Sigmoid colon (tissue), 7 donors: ENCODE data around the gene KLHL12. TPM values are rescaled to one million over a fixed set of nuclear protein-coding genes. Genes with fewer than 3 reads are reported as not detected.

ENCODE experiments used
- DNase-seq: peaks from one replicate; pipeline ENCODE4 v3.0.0-alpha.2; 2019
- H3K27ac ChIP-seq, 4 donors: fragments of 200-600 bp; sonication (generic); one replicate each; pipeline ENCODE4 v1.5.1; 2016 to 2019; ENCODE audit warnings: mild to moderate bottlenecking in 1 of 4
- H3K27me3 ChIP-seq, 3 donors: fragments of 200-600 bp; sonication (generic); one replicate each; pipeline ENCODE4 v1.5.1; 2019; ENCODE audit warnings: mild to moderate bottlenecking in 1 of 3
- H3K36me3 ChIP-seq, 4 donors: fragments of 200-600 bp; sonication (generic); one replicate each; pipeline ENCODE4 v1.5.1; 2016 to 2019
- H3K4me1 ChIP-seq, 4 donors: fragments of 200-600 bp; sonication (generic); one replicate each; pipeline ENCODE4 v1.5.1; 2017 to 2019
- H3K4me3 ChIP-seq, 4 donors: fragments of 200-600 bp; sonication (generic); one replicate each; pipeline ENCODE4 v1.5.1; 2017 to 2019; ENCODE audit warnings: mild to moderate bottlenecking in 2 of 4, moderate library complexity in 1 of 4
- H3K9me3 ChIP-seq, 4 donors: fragments of 200-600 bp in 3 of 4; sonication (generic) in 3 of 4; one replicate each; pipeline versions ENCODE4 v1.5.1 to v1.6.1; 2013 to 2019
- CTCF ChIP-seq, 4 experiments: fragments of 450-650 bp in 3 of 4; fragments of 200-600 bp in 1 of 4; IDR thresholded peaks; one replicate each; pipeline ENCODE4 v1.5.1; 2016 to 2019; ENCODE audit warnings: antibody characterized with exemption in 4 of 4, mild to moderate bottlenecking in 3 of 4, moderate library complexity in 2 of 4
- EP300 ChIP-seq, 4 donors: sonication (generic); formaldehyde crosslinking; IDR thresholded peaks; one replicate each; pipeline ENCODE4 v1.6.1; 2017; ENCODE audit warnings: antibody characterized with exemption in 4 of 4
- POLR2A ChIP-seq, 2 donors: fragments of 450-650 bp; IDR thresholded peaks; one replicate each; pipeline ENCODE4 v1.6.1; 2016; ENCODE audit warnings: antibody characterized with exemption in 2 of 2, mild to moderate bottlenecking in 2 of 2, moderate library complexity in 2 of 2
- POLR2AphosphoS5 ChIP-seq, 4 donors: sonication (generic); formaldehyde crosslinking; IDR thresholded peaks; one replicate each; pipeline ENCODE4 v1.6.1; 2017; ENCODE audit warnings: antibody characterized with exemption in 4 of 4
- WGBS, 2 donors: extraction: QIAGEN DNeasy Blood & Tissue Kit; methylation state at CpG; one replicate each; pipeline ENCODE4 v1.1.7; 2013; 5-methylcytosine and 5-hydroxymethylcytosine counted together
- intact Hi-C: fragments of 100-400 bp; cut with DNase I; formaldehyde crosslinking; loops from one replicate; pipeline ENCODE4 v1.15.1; 2023
- polyA plus RNA-seq, 3 donors: library from polyadenylated mRNA; stranded (reverse); fragments of 200-250 nt; gene quantifications; one replicate each; pipeline ENCODE4 v1.2.3, GENCODE V29; 2013
- total RNA-seq, 4 donors: library from RNA; depleted of rRNA; stranded (reverse); fragments of >200 nt; gene quantifications; one replicate each; pipeline ENCODE4 v1.1.0, GENCODE V29; 2016
- donor health status: healthy with polysubstance abuse.
- donor health status: Bipolar disorder and iron deficiency.
- donor health status: healthy.

Gene KLHL12
- total and polyA plus RNA-seq, 7 donors, result 12.9 to 27.0 (median 18.3) TPM

- Histone ChIP-seq H3K4me1 (peaks cover 0 to 14% (median 9%) of the 10 kb centered on the region in 4 donors), H3K4me3 (no peak overlapping the region), H3K9me3 (no peaks in the 10 kb centered on the region), H3K27me3 (no peaks in the 10 kb centered on the region), H3K27ac (no peak overlapping the region), H3K36me3 (peaks cover 19 to 69% (median 36%) of the 10 kb centered on the region in 4 donors)
- DNase-seq, result no peak
- intact Hi-C loops, result no loop called here
- 96 to 98% methylated on average over 7 of the region's 7 CpGs for WGBS, 2 donors
- no peak for TF ChIP-seq EP300 (IDR thresholded peaks at IDR 0.05)
- no peak for TF ChIP-seq CTCF (IDR thresholded peaks at IDR 0.05)
- no peak for TF ChIP-seq POLR2AphosphoS5 (IDR thresholded peaks at IDR 0.05)
- TF ChIP-seq POLR2A (IDR thresholded peaks at IDR 0.05), result no peak
Measured at GRCh38 chr1:202892501-202892900, 34.5 kb downstream of the KLHL12 start.

GRCh38 chr1:202890392-202890791 lies 36.6 kb downstream of the KLHL12 start:
- TF ChIP-seq POLR2AphosphoS5 (IDR thresholded peaks at IDR 0.05), result no peak
- TF ChIP-seq CTCF (IDR thresholded peaks at IDR 0.05), result no peak
- no peak for TF ChIP-seq EP300 (IDR thresholded peaks at IDR 0.05)
- no peak for TF ChIP-seq POLR2A (IDR thresholded peaks at IDR 0.05)
- Histone ChIP-seq H3K9me3 (no peaks in the 10 kb centered on the region), H3K4me3 (no peak overlapping the region), H3K36me3 (peaks cover 19 to 51% (median 24%) of the 10 kb centered on the region in 4 donors), H3K4me1 (peaks cover 0 to 17% (median 10%) of the 10 kb centered on the region in 4 donors), H3K27me3 (no peaks in the 10 kb centered on the region), H3K27ac (no peak overlapping the region)
- intact Hi-C loops, result no loop called here
- 67 to 81% methylated on average over 4 of the region's 4 CpGs for WGBS, 2 donors
- DNase-seq, result no peak

GRCh38 chr1:202888531-202889360 lies 38.3 kb downstream of the KLHL12 start, which contains the start of gene RABIF:
Gene RABIF (minus strand): TSS chr1:202889149. CDS start chr1:202889098, 51 bp downstream.
- no peaks in the 10 kb centered on the region for H3K27me3 ChIP-seq
- no peaks in the 10 kb centered on the region for H3K9me3 ChIP-seq
- intact Hi-C loops, result loop anchor here (2.0 to 5.0 kb wide), 3 partner anchors 28 to 78 kb away; partner anchors contain the start of genes KLHL12 and PCAT6
- H3K27ac ChIP-seq, result peak within 1 kb of the TSS; percentile 87 to 98 (median 92)
- peak; percentile 98 for DNase-seq
- peak within 1 kb of the TSS; percentile 69 to 82 (median 75) for H3K4me3 ChIP-seq
- H3K36me3 ChIP-seq, result peaks cover 13 to 35% (median 16%) of the 10 kb centered on the region in 4 donors
- peaks cover 0 to 17% (median 10%) of the 10 kb centered on the region in 4 donors for H3K4me1 ChIP-seq
- 0% methylated on average over 84 of the region's 84 CpGs for WGBS, 2 donors
- peak; percentile 83 to 96 (median 94) for TF ChIP-seq POLR2AphosphoS5 (IDR thresholded peaks at IDR 0.05)
- no peak for TF ChIP-seq EP300 (IDR thresholded peaks at IDR 0.05)
- peak; percentile 72 to 92 for TF ChIP-seq POLR2A (IDR thresholded peaks at IDR 0.05)

- no peak for DNase-seq
- intact Hi-C loops, result loop anchor here (2.0 to 5.0 kb wide), 3 partner anchors 27 to 77 kb away; partner anchors contain the start of genes KLHL12 and PCAT6
- WGBS, 2 donors, result 1 to 2% methylated on average over 10 of the region's 10 CpGs
- TF ChIP-seq POLR2A (IDR thresholded peaks at IDR 0.05), result no peak
- no peak for TF ChIP-seq EP300 (IDR thresholded peaks at IDR 0.05)
- no peak for TF ChIP-seq POLR2AphosphoS5 (IDR thresholded peaks at IDR 0.05)
- TF ChIP-seq CTCF (IDR thresholded peaks at IDR 0.05), result no peak
- no peaks in the 10 kb centered on the region for H3K9me3 ChIP-seq
- H3K4me3 ChIP-seq, result peak overlapping the region; percentile 69 to 82 (median 75)
- H3K36me3 ChIP-seq, result peaks cover 8 to 29% (median 13%) of the 10 kb centered on the region in 4 donors
- peaks cover 0 to 17% (median 10%) of the 10 kb centered on the region in 4 donors for H3K4me1 ChIP-seq
- H3K27ac ChIP-seq, result peak overlapping the region; percentile 87 to 98 (median 92)
- no peaks in the 10 kb centered on the region for H3K27me3 ChIP-seq
Measured at GRCh38 chr1:202888221-202888530, 38.9 kb downstream of the KLHL12 start.

- H3K36me3 ChIP-seq, result peaks cover 0 to 26% (median 11%) of the 10 kb centered on the region in 4 donors
- intact Hi-C loops, result no loop called here
- no peaks in the 10 kb centered on the region for H3K4me1 ChIP-seq
- no peak for TF ChIP-seq POLR2A (IDR thresholded peaks at IDR 0.05)
- no peak for TF ChIP-seq POLR2AphosphoS5 (IDR thresholded peaks at IDR 0.05)
- TF ChIP-seq EP300 (IDR thresholded peaks at IDR 0.05), result no peak
- TF ChIP-seq CTCF (IDR thresholded peaks at IDR 0.05), result no peak
- WGBS, 2 donors, result 93 to 95% methylated on average over 10 of the region's 10 CpGs
- no peak overlapping the region for H3K4me3 ChIP-seq
- H3K27me3 ChIP-seq, result no peaks in the 10 kb centered on the region
- no peak overlapping the region for H3K27ac ChIP-seq
- H3K9me3 ChIP-seq, result no peaks in the 10 kb centered on the region
- no peak for DNase-seq
Measured at GRCh38 chr1:202880961-202881460, 46.0 kb downstream of the KLHL12 start.
